Esophagus squamous epithelium (tissue), 4 donors: Measurements from ENCODE around the gene RBM19.

Experiments
- CTCF ChIP-seq, 6 experiments: fragments of 450-650 bp in 4 of 6; fragments of 200-600 bp in 2 of 6; sonication (generic) in 2 of 6; IDR thresholded peaks; one replicate each; pipeline ENCODE4 v1.5.1; 2016 to 2019; ENCODE audit warnings: antibody characterized with exemption in 6 of 6, mild to moderate bottlenecking in 4 of 6, moderate library complexity in 4 of 6
- POLR2A ChIP-seq, 4 donors: fragments of 450-650 bp; IDR thresholded peaks; one replicate each; pipeline ENCODE4 v1.6.1; 2017; ENCODE audit warnings: antibody characterized with exemption in 4 of 4, mild to moderate bottlenecking in 4 of 4, moderate library complexity in 3 of 4

- TF ChIP-seq POLR2A (IDR thresholded peaks at IDR 0.05) (no peak), CTCF (IDR thresholded peaks at IDR 0.05) (no peak)
Observed at GRCh38 chr12:113938471-113938870, 27.7 kb downstream of the RBM19 start.
